MCF 10A (cell line): ENCODE measurements around the gene HES4. TPM values are rescaled to one million over a fixed set of nuclear protein-coding genes. Genes with fewer than 3 reads are reported as not detected.
A peak's percentile ranks its signal among the peaks of the same experiment; 100 is the strongest.
"Not testable (repeated sequence)": the region's sequence is repeated elsewhere in the genome, so short reads cannot be mapped to it uniquely, and the experiment has no call there.

Source experiments
- BruUV-seq: library from RNA; stranded (reverse); fragments of 400-500 nt; replicated peaks from 2 replicates; lab custom pipeline; 2021; lab: Mats Ljungman, UMichigan
- CTCF ChIA-PET: fragments of 300-600 bp; sonication (Branson Sonifier 250); formaldehyde crosslinking; extraction: SDS; loops from one replicate; lab custom pipeline; 2021; ENCODE audit warnings: antibody characterized with exemption, inconsistent platforms; lab: Yijun Ruan, JAX
- POLR2A ChIA-PET: fragments of 300-600, 350-650 bp; sonication (Branson Sonifier 250); formaldehyde crosslinking; extraction: SDS; loops from one replicate; lab custom pipeline; 2020; ENCODE audit warnings: antibody characterized with exemption, inconsistent platforms; lab: Yijun Ruan, JAX
- DNase-seq: peaks from one replicate; pipeline ENCODE4 v3.0.0-alpha.2; 2018; ENCODE audit not compliant: unreplicated experiment
- H3K27ac Mint-ChIP-seq: one replicate; pipeline ENCODE4 v1.8.0; 2022; ENCODE audit warnings: mild to moderate bottlenecking, low read depth, mixed read lengths; ENCODE audit not compliant: unreplicated experiment
- H3K27me3 Mint-ChIP-seq: one replicate; pipeline ENCODE4 v1.8.0; 2022; ENCODE audit warnings: mixed read lengths; ENCODE audit not compliant: insufficient read depth, unreplicated experiment
- H3K36me3 Mint-ChIP-seq: one replicate; pipeline ENCODE4 v1.8.0; 2022; ENCODE audit warnings: mild to moderate bottlenecking, moderate library complexity, mixed read lengths; ENCODE audit not compliant: insufficient read depth, unreplicated experiment
- H3K4me1 Mint-ChIP-seq: one replicate; pipeline ENCODE4 v1.8.0; 2022; ENCODE audit warnings: mixed read lengths; ENCODE audit not compliant: insufficient read depth, unreplicated experiment
- H3K4me3 Mint-ChIP-seq: one replicate; pipeline ENCODE4 v1.8.0; 2022; ENCODE audit warnings: mild to moderate bottlenecking, moderate library complexity, mixed read lengths; ENCODE audit not compliant: unreplicated experiment
- H3K9me3 Mint-ChIP-seq: one replicate; pipeline ENCODE4 v1.8.0; 2022; ENCODE audit warnings: mixed read lengths; ENCODE audit not compliant: unreplicated experiment
- intact Hi-C: fragments of 100-400 bp; cut with micrococcal nuclease; formaldehyde crosslinking; loops from 2 replicates; pipeline ENCODE4 v1.14.1; 2022
- total RNA-seq: library from RNA; stranded (reverse); gene quantifications from 2 replicates; pipeline ENCODE4 v1.2.3, GENCODE V29; 2022
- TF ChIP-seq, protein P1 (sequence below): fragments of 200-600 bp; IDR thresholded peaks from one replicate; pipeline ENCODE4 v1.8.0; 2022; ENCODE audit warnings: antibody characterized with exemption, mild to moderate bottlenecking; ENCODE audit not compliant: unreplicated experiment

Gene HES4
- total RNA-seq, 1 experiment from 2014 or later, result 42.1 TPM

GRCh38 chr1:1020415-1021009 lies 20.6 kb upstream of the HES4 start:
- ChIA-PET POLR2A (interaction anchor here (0.6 to 1.4 kb wide), 6 partner anchors 11 to 639 kb away, joined by 3 to 4 read pairs (median 3); no protein-coding TSS in a partner anchor), CTCF (interaction anchor here (0.7 to 1.7 kb wide), 3 partner anchors 42 to 477 kb away, joined by 3 to 4 read pairs (median 3); no protein-coding TSS in a partner anchor)
- no peaks in the 10 kb centered on the region for H3K27me3 Mint-ChIP-seq
- BruUV-seq, result no TSS peak
- H3K9me3 Mint-ChIP-seq, result no peaks in the 10 kb centered on the region
- peaks cover 4% of the 10 kb centered on the region for H3K36me3 Mint-ChIP-seq
- H3K27ac Mint-ChIP-seq, result no peak overlapping the region
- H3K4me1 Mint-ChIP-seq, result peaks cover 11% of the 10 kb centered on the region
- no peak for DNase-seq
- TF ChIP-seq, protein P1, sequence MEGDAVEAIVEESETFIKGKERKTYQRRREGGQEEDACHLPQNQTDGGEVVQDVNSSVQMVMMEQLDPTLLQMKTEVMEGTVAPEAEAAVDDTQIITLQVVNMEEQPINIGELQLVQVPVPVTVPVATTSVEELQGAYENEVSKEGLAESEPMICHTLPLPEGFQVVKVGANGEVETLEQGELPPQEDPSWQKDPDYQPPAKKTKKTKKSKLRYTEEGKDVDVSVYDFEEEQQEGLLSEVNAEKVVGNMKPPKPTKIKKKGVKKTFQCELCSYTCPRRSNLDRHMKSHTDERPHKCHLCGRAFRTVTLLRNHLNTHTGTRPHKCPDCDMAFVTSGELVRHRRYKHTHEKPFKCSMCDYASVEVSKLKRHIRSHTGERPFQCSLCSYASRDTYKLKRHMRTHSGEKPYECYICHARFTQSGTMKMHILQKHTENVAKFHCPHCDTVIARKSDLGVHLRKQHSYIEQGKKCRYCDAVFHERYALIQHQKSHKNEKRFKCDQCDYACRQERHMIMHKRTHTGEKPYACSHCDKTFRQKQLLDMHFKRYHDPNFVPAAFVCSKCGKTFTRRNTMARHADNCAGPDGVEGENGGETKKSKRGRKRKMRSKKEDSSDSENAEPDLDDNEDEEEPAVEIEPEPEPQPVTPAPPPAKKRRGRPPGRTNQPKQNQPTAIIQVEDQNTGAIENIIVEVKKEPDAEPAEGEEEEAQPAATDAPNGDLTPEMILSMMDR, result no peak
- peak overlapping the region; percentile 72 for H3K4me3 Mint-ChIP-seq
- intact Hi-C loops, result no loop called here

- BruUV-seq, result no TSS peak
- Mint-ChIP-seq H3K4me3 (peak within 1 kb of the TSS; percentile 72), H3K4me1 (peaks cover 11% of the 10 kb centered on the region), H3K27me3 (no peaks in the 10 kb centered on the region), H3K27ac (no peak within 1 kb of the TSS), H3K9me3 (no peaks in the 10 kb centered on the region), H3K36me3 (peaks cover 4% of the 10 kb centered on the region)
- ChIA-PET CTCF (interaction anchor here (1.0 to 7.3 kb wide), 2 partner anchors 25 to 44 kb away, joined by 3 to 65 read pairs; no protein-coding TSS in a partner anchor), POLR2A (interaction anchor here (1.1 to 1.8 kb wide), 3 partner anchors 18 to 53 kb away, joined by 4 to 8 read pairs (median 5); partner anchors contain the start of gene PLEKHN1)
- intact Hi-C loops, result no loop called here
- TF ChIP-seq, protein P1, result no peak
- DNase-seq, result no peak
Observed at GRCh38 chr1:1020000-1020404, 20.1 kb upstream of the HES4 start, which contains the start of gene AGRN. AGRN (plus strand) TSS chr1:1020120; CDS start chr1:1020173, 53 bp downstream.

GRCh38 chr1:1019122-1019999 lies 19.5 kb upstream of the HES4 start:
- no TSS peak for BruUV-seq
- peak; percentile 73 for DNase-seq
- Mint-ChIP-seq H3K4me3 (no peak overlapping the region), H3K27ac (no peak overlapping the region), H3K36me3 (peaks cover 4% of the 10 kb centered on the region), H3K9me3 (no peaks in the 10 kb centered on the region), H3K4me1 (peaks cover 11% of the 10 kb centered on the region), H3K27me3 (no peaks in the 10 kb centered on the region)
- CTCF ChIA-PET, result interaction anchor here (0.7 to 7.3 kb wide), 8 partner anchors 25 to 84 kb away, joined by 3 to 65 read pairs (median 3); no protein-coding TSS in a partner anchor
- POLR2A ChIA-PET, result interaction anchor here (0.7 to 1.8 kb wide), 6 partner anchors 9 to 53 kb away, joined by 3 to 8 read pairs (median 4); partner anchors contain the start of gene PLEKHN1
- TF ChIP-seq, protein P1, result peak; percentile 45
- intact Hi-C loops, result no loop called here

DNA sequence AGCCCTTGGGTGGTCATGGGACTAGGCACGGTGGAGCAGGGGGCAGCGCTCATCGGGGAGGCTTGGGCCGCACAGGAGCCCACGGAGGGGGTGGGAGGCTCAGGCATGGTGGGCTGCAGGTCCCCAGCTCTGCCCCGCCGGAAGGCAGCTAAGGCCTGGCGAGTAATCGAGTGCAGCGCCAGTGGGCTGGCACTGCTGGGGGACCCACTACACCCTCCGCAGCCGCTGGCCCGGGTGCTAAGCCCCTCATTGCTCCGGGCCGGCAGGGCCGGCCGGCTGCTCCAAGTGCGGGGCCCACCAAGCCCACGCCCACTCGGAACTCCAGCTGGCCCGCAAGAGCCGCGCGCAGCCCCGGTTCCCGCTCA lies 18.4 kb upstream of the HES4 start:
- intact Hi-C loops, BruUV-seq, H3K36me3 Mint-ChIP-seq, H3K9me3 Mint-ChIP-seq, H3K27ac Mint-ChIP-seq, H3K4me3 Mint-ChIP-seq, DNase-seq, H3K27me3 Mint-ChIP-seq: not testable (repeated sequence)
- ChIA-PET POLR2A (interaction anchor here (1.2 to 1.8 kb wide), 2 partner anchors 16 to 41 kb away, joined by 4 to 6 read pairs; no protein-coding TSS in a partner anchor), CTCF (interaction anchor here (0.6 to 7.3 kb wide), 8 partner anchors 11 to 1028 kb away, joined by 3 to 65 read pairs (median 4); no protein-coding TSS in a partner anchor)
- peaks cover 15% of the 10 kb centered on the region for H3K4me1 Mint-ChIP-seq

DNA sequence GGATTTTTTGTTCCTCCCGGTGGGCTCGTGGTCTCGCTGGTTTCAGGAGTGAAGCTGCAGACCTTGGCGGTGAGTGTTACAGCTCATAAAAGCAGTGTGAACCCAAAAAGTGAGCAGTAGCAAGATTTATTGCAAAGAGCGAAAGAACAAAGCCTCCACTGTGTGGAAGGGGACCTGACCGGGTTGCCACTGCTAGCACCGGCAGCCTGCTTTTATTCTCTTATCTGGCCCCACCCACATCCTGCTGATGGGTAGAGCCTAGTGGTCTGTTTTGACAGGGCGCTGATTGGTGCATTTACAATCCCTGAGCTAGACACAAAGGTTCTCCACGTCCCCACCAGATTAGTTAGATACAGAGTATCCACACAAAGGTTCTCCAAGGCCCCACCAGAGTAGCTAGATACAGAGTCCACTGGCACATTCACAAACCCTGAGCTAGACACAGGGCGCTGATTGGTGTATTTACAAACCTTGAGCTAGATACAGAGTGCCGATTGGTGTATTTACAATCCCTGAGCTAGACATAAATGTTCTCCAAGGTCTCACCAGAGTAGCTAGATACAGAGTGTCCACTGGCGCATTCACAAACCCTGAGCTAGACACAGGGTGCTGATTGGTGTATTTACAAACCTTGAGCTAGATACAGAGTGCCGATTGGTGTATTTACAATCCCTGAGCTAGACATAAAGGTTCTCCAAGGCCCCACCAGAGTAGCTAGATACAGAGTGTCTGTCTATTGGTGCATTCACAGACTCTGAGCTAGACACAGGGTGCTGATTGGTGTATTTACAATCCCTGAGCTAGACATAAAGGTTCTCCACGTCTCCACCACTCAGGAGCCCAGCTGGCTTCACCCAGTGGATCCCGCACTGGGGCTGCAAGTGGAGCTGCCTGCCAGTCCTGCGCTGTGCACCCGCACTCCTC lies 17.8 kb upstream of the HES4 start:
- Mint-ChIP-seq H3K4me1 (peaks cover 14% of the 10 kb centered on the region), H3K36me3 (peaks cover 11% of the 10 kb centered on the region)
- intact Hi-C loops, H3K9me3 Mint-ChIP-seq, BruUV-seq, H3K27me3 Mint-ChIP-seq, DNase-seq, H3K27ac Mint-ChIP-seq, H3K4me3 Mint-ChIP-seq: not testable (repeated sequence)
- POLR2A ChIA-PET, result interaction anchor here (1.1 kb wide), 1 partner anchor 127 kb away, joined by 4 read pairs; no protein-coding TSS in a partner anchor
- CTCF ChIA-PET, result interaction anchor here (0.6 to 7.3 kb wide), 6 partner anchors 11 to 1029 kb away, joined by 3 to 65 read pairs (median 5); no protein-coding TSS in a partner anchor
